ENCODE measurements around the gene IL1B.

DNA sequence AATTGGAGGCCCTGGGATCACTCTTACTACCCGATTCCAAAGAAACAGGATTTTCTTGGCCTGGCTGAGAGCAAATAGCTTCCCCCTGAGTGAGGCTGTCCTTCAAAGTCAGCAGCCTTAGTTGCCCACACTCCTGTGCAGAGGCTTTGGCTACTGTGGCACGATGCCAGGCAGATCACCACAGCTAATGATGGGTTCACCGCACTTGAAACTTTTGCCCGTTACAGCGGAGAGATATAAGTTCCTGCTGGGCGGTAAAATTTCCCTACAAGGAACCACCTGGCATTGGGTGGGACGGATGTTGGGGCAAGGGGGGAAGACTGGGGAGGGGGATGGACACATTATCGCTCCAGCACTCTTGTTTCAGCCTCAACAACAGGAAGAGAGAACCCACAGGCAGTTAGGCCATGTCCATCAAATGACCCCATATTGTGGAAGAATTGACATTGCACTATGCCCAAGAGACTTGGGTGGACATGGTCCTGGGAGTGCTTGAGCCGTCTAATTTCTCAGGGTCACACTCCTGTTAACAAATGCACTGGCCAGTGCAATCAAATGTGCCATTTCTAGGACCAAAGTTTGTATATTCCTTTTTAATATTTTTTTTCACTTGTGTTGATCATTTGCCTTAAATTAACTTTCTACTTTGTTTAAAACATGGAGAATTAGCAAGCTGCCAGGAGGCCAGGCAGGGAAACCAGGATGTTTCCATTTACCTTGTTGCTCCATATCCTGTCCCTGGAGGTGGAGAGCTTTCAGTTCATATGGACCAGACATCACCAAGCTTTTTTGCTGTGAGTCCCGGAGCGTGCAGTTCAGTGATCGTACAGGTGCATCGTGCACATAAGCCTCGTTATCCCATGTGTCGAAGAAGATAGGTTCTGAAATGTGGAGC lies 4.4 kb downstream of the IL1B start:
- TF ChIP-seq CTCF (IDR thresholded peaks at IDR 0.05) (no peak), POLR2A (IDR thresholded peaks at IDR 0.05) (no peak), POLR2AphosphoS5 (IDR thresholded peaks at IDR 0.05) (no peak), EP300 (IDR thresholded peaks at IDR 0.05) (no peak)
